HG02938 (cell line): ENCODE measurements around the gene SLC44A2.

Source experiments
- ATAC-seq: cut with Tn5 transposase; IDR thresholded peaks from one replicate; pipeline ENCODE4 v1.9.1; 2021; ENCODE audit warnings: mild to moderate bottlenecking, moderate library complexity; ENCODE audit not compliant: unreplicated experiment

SLC44A2 gene

DNA sequence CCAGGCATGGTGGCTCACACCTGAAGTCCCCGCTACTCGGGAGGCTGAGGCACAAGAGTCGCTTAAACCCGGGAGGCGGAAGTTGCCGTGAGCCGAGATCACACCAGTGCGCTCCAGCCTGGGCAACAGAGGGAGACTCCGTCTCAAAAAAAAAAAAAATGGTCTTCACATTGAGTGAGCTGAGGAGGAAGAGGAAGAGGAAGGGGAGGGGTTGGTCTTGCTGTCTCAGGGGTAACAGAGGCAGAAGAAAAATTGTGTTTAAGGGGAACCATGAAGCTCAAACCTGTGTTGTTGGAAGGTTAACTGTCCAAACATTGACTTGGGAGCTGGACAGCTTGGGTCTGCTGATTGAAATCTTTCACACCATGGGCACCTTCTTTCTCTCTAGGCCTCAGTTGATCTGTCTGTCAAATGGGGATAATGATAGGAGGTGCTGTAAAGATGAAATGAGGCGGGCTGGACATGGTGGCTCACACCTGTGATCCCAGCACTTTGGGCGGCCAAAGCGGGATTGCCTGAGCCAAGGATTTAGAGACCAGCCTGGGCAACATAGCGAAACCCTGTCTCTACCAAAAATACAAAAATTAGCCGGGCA, 9.8 kb upstream of the SLC44A2 start:
- no peak for ATAC-seq

DNA sequence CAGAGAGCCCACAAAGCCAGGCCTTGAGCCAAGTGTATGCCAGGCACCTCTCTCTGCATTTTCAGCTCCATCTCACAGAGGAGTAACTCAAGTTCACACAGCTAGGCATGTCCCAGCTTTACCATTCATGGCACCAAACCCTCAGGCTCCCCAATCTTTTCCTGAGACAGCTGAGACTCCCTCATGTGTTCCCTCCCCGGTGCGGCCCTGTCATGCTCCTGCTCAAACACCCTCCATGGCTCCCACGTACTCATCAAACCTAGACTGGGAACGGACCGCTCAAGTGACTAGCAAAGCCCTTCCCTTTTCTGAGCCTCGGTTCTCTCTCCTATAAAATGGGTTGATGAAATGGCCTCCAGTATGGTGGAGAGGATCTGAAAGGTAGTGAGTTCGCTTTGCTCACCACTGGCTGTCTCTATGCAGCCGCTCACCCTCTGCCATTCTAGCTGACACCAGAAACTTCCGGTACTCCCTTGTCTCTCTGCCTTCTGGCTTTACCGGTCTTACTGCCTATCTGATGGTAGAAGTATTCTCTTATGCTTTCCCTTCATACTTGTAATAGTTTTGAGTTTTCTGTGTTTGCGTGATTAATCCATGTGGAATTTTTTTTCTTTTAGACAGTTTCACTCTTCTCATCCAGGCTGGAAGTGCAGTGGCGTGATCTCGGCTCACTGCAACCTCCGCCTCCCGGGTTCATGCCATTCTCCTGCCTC, 7.8 kb upstream of the SLC44A2 start:
- no peak for ATAC-seq

DNA sequence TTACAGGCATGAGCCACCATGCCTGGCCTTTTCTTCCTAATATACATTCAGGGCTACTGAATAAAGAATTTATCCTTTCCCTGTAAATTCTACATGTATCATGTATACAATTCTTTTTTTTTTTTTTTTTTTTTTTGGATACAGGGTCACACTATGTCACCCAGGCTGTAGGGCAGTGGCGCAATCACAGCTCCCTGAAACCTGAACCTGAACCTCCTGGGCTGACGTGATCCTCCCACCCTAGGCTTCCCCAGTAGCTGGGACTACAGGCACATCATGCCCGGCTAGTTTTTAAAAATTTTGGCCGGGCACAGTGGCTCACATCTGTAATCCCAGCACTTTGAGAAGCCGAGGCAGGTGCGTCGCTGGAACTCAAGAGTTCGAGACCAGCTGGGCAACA, 6.5 kb upstream of the SLC44A2 start:
- no peak for ATAC-seq

DNA sequence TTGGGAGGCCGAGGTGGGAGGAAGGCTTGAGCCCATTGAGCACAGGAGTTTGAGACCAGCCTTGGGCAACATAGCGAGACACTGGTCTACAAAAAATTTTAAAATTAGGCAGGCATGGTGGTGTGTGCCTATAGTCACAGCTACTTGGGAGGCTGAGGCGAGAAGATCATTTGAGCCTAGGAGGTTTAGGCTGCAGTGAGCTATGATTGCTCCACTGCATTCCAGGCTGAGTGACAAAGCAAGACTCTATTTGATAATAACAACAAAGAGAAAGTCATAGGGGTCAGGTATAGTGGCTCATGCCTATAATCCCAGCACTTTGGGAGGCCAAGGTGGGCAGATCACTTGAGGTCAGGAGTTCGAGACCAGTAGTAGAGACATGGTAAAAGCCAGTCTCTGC, 4.6 kb upstream of the SLC44A2 start:
- ATAC-seq, result no peak

DNA sequence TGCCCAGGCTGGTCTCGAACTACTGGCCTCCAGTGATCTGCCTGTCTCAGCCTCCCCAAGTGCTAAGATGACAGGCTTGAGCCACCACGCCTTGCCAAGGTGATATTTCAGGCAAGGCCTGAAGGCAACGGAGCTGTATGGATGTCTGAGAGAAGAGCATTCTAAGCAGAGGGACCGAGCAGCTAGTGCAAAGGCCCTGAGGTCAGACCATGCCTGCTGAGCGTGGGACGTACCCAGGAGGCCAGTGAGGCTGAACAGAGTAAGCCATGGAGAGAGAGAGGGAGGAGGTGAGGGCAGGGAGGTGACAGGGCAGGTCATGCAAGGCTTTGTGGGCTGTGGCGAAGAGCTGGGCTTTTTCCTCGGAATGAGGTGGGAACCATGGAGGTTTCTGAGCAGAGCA, 3.4 kb upstream of the SLC44A2 start:
- no peak for ATAC-seq

DNA sequence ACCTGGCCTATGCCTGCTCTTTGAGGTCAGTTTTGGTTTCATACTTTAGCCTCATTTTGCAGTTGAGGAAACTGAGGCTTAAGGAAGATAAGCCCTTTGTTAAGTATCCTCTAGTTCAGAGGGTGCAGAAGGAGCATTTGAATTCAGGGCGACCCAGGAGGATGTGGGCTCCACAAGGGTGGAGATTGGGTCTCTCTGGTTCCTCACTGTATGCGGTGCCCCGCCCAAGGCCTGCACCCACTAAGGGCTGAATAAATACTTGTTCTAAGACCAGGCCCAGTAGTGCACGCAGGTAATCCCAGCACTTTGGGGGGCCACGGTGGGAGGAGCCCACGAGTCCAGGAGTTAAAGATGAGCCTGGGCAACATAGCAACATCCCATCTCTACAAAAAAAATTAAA, 768 bp upstream of the SLC44A2 start:
- no peak for ATAC-seq

DNA sequence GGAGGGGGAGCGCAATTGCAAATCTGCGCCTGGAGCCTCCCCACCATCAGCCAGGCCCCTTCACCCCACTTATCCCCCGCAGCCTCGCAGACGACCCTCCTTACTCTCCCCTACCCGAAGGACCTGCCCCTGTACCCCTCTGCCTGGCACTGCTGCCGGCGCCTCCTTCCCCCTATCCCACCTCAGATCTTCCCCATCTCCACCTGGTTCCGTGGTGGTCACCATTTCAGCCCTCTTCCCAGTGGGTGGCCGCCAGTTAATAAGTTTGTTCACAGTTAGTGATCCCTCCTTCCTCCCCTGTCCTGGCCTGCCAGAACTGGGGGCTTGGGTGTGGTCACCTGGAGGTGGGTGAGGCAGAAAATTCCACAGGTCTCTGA, 397 bp downstream of the SLC44A2 start:
- ATAC-seq, result no peak

DNA sequence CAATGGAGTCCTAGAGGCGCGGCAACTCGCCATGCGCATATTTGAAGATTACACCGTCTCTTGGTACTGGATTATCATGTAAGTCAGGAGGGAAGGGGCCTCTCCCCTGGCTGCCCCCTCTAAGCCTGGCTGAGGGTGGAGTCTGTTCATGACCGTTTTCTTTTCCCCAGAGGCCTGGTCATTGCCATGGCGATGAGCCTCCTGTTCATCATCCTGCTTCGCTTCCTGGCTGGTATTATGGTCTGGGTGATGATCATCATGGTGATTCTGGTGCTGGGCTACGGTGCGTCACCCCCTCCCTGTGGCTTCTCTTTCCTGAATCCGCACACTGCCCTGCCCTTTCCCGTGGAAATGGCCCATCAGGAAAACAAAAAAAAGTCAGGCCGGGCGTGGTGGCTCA, 6.5 kb downstream of the SLC44A2 start:
- ATAC-seq, result no peak

DNA sequence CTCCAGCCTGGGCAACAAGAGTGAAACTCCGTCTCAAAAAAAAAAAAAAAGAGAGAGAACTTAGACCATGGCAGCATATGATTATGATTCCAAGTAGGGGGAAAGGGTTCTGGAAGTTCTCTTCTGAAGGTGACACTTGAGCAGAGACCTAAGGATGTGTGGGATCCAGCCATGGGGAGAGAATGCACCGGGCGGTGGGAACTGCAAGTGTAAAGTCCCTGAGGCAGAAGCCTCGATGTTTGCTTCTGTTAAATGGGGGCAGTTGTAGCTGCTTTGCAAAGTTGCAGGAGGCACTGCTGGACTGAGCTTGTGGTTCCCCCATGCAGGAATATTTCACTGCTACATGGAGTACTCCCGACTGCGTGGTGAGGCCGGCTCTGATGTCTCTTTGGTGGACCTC, 9.1 kb downstream of the SLC44A2 start:
- ATAC-seq, result no peak

DNA sequence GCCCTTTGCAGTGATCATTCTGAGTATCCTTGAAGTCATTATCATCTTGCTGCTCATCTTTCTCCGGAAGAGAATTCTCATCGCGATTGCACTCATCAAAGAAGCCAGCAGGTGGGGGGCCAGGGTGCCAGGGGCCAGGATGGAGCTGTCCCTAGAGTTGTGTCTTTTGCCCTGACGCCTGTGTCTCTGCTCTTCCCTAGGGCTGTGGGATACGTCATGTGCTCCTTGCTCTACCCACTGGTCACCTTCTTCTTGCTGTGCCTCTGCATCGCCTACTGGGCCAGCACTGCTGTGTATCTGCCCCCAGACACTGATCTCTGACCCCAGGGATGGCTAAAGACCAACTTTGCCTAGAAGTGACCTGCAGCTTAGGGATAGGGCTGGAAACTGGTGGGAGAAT, 9.6 kb downstream of the SLC44A2 start:
- no peak for ATAC-seq

DNA sequence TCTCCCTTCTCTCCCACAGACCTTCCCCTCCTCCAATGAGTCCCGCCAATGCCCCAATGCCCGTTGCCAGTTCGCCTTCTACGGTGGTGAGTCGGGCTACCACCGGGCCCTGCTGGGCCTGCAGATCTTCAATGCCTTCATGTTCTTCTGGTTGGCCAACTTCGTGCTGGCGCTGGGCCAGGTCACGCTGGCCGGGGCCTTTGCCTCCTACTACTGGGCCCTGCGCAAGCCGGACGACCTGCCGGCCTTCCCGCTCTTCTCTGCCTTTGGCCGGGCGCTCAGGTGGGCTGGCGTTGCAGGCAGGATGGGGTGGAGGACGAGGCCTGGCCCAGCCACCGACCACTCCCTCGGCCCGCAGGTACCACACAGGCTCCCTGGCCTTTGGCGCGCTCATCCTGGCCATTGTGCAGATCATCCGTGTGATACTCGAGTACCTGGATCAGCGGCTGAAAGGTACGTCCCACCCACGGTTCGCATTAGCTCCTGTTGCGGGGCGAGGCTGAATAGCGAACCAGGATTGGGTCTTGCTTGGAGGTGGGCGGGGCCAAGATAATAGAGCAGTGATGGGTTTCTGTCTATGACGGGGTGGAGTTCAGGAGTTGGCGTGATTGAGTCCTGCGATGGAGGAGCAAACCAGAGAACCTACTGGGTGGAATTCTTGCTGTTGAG, 11.1 kb downstream of the SLC44A2 start:
- ATAC-seq, result no peak

DNA sequence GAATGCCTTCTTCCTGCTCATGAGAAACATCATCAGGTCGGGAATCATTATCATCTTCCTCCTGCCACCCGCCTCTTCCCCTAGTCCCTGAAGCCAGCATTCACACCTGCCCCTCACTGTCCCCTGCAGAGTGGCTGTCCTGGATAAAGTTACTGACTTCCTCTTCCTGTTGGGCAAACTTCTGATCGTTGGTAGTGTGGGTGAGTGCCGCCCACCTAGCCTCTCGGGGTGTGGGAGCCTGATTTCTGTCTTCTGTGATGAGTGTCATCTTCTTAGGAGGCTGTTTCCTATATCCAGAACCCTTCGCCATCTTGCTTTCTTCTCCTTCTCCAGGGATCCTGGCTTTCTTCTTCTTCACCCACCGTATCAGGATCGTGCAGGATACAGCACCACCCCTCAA, 12.5 kb downstream of the SLC44A2 start:
- ATAC-seq, result no peak

DNA sequence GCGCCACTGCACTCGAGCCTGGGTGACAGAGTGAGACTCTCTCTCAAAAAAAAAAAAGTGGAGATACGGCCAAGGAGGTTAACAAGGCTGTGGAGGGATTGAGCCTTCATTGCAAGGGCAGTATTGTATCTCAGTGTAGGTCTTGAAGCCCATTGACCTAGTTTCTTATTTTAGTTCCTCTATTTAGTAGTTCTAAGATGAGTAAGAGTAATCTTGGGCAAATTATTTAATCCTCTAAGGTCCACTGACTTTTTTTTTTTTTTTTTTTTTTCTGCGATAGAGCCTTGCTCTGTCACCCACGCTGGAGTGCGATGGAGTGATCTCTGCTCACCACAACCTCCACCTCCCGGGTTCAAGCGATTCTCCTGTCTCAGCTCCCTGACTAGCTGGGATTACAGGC, 14.5 kb downstream of the SLC44A2 start:
- no peak for ATAC-seq

DNA sequence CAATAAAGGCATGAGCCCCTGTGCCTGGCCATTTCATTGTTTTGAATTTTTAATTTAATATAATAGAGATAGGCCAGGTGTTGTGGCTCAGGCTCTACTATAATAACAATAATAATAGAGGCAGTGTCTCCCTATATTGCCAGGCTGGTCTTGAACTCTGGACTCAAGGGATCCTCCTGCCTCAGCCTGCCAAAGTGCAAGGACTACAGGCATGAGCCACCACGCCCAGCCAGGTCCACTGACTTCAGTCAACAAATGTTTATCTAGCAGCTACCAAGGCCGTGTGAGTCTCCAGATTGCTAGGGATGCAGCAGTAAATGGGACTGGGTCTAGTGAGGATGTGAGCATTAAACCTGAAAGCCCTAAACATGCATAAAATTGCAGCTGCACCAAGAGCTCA, 15.0 kb downstream of the SLC44A2 start:
- ATAC-seq, result no peak

DNA sequence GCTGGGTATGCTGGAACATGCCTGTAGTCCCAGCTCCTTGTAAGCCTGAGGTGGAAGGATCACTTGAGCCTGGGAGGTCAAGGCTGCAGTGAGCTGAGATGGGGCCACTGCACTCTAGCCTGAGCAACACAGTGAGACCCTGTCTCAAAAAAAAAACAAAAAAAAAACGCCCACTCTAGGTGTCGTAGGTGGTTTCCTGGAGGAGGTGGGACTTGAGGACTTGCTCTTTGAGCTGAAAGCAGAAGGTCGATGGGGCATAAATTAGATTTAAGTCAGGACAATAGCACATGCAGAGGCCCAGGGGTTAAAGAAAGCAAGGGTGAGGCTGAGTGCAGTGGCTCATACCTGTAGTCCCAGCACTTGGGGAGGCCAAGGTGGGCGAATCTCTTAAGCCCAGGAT, 15.9 kb downstream of the SLC44A2 start:
- no peak for ATAC-seq

DNA sequence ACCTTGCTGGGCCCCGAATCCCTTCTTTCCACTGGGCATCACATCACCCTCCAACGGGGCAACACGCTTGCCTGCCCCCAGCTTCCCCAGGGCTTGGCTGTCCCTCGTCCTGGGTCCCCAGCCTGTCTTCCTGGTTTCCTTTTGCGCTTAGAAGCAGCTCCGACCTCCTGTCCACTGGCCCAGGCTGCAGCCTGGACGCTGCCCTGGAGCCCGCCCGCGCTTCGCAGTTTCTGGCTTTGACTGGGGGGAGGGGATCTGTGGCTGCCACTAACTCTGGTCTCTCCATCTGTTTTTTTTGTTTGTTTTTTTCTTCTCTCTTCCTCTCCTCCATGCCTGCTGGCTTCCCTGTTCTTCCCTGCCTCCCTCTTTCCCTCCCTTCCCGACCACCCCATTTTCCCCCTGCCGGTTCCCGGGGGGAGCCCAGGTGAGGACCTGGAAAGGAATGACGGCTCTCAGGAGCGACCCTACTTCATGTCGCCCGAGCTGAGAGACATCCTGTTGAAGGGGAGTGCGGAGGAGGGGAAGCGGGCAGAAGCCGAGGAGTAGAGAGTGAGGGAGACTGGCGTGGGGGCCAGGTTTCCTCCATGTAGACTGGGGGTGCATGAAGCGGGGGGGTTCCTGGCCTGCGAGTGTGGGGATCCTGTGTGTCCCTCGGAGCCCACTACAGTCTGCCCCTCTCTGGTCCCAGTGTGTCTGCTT, 17.3 kb downstream of the SLC44A2 start:
- no peak for ATAC-seq

DNA sequence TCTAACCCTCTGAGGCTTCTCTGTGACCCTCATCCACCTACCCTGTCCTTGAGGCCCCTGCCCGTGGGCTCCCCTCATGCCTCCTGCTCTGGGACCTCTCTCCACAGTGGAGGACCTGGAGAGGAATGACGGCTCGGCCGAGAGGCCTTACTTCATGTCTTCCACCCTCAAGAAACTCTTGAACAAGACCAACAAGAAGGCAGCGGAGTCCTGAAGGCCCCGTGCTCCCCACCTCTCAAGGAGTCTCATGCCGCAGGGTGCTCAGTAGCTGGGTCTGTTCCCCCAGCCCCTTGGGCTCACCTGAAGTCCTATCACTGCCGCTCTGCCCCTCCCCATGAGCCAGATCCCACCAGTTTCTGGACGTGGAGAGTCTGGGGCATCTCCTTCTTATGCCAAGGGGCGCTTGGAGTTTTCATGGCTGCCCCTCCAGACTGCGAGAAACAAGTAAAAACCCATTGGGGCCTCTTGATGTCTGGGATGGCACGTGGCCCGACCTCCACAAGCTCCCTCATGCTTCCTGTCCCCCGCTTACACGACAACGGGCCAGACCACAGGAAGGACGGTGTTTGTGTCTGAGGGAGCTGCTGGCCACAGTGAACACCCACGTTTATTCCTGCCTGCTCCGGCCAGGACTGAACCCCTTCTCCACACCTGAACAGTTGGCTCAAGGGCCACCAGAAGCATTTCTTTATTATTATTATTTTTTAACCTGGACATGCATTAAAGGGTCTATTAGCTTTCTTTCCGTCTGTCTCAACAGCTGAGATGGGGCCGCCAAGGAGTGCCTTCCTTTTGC, 18.0 kb downstream of the SLC44A2 start:
- ATAC-seq, result no peak

DNA sequence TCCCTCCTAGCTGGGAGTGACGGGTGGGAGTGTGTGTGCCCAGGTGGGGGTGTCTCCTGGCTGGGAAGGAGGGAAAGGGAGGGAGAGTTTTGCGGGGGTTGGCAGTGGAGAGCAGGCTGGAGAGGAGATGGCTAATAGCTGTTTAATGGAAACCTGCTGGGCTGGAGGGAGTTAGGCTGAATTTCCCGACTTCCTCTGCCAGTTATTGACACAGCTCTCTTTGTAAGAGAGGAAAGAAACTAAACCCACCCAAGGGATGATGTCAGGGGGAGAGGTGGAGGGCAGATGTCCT, 18.6 kb downstream of the SLC44A2 start:
- no peak for ATAC-seq

DNA sequence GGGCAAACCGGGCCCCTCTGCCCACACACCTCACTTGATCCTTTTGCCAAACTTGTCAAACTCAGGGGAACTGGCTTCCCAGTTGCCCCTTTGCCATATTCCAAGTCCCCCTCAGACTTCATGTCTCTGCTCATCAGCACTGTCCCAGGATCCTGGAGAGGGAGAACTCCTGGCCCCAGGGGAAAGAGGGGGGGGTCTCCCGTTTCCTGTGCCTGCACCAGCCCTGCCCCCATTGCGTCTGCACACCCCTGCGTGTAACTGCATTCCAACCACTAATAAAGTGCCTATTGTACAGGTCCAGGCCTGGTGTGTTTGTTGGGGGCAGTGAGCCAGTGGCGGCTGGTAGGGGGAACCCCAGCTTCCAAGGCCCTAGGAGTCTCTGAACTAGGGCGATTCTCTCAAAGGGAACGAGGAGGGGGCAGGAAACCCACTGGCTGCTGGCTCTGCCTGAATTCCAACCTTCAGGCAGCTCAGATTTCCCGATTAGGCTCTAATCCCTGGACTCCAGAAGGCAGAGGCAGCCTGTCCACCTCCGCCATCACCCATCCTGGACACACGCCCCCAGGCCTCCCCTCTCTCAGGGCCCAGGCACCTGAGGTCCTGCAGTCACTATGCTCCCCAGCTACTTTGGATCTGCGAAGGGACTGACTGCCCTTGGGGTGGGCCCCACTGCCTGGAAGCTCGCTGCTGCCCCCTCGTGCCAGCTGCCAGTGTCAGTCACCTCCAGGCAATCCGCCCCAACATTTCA, 19.1 kb downstream of the SLC44A2 start:
- no peak for ATAC-seq

DNA sequence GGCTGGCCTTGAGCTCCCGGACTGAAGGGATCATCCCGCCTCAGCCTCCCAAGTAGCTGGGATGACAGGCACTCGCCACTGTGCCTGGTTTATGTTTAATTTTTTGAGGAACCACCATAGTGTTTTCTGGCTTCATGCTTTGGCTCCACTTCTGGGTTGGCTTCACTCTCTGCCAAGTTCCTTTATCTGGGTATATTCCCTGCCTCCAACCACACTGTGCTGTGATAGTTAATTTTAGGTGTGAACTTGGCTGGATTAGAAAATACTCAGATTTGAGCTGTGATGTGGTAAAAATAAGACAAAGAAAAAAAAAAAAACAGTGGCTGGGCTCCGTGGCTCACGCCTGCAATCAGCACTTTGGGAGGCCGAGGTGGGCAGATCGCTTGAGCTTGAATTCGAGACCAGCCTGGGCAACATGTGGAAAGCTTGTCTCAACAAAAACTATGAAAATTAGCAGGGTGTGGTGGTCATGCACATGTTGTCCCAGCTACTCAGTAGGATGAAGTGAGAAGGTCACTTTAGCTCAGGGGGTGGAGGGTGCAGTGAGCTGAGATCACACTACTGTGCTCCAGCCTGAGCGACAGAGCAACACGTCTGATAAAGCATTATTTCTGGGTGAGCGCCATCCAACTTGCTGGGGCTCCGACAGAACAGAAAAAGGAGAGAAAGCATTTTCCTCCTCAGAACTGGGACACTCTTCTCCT, 21.3 kb downstream of the SLC44A2 start:
- ATAC-seq, result no peak
